DMS153 treated with DMSO at 0.1 percent for 48 hours (cell line): Measurements from ENCODE around the gene OR5T3.

Source experiments
- DNase-seq: peaks from one replicate; lab custom pipeline; 2025; ENCODE audit not compliant: unreplicated experiment; lab: John Stamatoyannopoulos, UW

The OR5T3 gene

DNA sequence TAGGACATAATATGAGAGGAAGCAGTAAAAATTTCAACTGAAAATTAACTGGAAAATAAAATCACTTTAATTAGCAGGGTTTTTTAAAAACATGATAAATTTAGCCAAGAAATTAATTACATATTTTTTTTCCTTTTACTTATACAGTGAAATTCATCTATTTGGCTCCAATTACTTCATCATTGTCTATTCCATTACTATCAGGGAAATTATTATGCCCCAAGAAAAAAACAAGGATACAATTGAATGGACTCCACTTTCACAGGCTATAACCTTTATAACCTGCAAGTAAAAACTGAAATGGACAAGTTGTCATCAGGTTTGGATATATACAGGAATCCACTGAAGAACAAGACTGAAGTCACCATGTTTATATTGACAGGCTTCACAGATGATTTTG lies at the start of gene OR5T3:
Gene OR5T3, plus strand, starts transcription at position 301 of the 400 bp plus-strand sequence. Its CDS starts 0 bp downstream, at position 301.
- DNase-seq: no peak

DNA sequence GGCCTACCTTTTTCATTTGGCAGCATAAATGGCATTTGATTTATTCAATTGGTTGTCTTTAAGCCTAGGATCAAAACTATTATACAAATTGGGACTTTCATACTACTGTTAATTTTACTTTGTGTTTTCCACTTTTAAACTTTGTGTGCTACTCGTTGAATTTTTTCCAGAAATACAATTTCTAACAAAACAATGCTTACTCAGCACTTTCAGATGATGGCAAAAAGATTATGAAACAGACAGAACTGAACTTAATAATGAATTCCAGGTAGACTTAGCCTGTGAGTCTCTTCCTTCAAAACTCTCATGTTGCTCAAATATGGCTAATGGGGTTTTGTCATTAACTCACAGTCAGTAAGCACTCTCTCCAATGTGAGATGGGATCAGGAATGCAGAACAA lies 44.3 kb upstream of the OR5T3 start:
- no peak for DNase-seq

DNA sequence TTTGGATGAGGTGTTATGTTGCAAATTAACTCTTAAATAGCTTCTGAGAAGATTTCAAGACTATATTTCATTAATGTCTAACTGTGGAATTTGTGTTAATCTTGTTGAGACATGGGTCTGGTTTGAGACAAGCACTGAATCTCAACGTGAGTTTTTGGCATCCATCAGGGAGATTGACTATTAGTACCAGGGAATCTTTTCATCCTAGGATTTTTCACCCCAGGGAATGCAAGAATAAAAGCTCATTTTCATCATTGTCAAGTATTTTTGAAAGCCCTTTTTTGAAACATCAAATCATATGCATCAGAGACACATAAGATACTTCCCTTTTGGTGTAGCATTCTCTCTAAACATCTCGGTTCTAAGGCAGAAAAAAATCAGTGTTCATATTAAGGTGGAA lies 37.5 kb upstream of the OR5T3 start:
- DNase-seq: no peak

DNA sequence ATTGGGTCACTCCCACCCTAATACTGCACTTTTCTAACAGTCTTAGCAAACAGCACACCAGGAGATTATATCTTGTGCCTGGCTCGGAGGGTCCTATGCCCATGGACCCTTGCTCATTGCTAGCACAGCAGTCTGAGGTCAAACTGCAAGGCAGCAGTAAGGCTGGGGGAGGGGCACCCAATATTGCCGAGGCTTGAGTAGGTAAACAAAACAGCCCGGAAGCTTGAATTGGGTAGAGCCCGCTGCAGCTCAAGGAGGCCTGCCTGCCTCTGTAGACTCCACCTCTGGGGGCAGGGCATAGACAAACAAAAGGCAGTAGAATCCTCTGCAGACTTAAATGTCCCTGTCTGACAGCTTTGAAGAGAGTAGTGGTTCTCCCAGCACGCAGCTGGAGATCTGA lies 32.3 kb upstream of the OR5T3 start:
- peak; percentile 41 for DNase-seq

DNA sequence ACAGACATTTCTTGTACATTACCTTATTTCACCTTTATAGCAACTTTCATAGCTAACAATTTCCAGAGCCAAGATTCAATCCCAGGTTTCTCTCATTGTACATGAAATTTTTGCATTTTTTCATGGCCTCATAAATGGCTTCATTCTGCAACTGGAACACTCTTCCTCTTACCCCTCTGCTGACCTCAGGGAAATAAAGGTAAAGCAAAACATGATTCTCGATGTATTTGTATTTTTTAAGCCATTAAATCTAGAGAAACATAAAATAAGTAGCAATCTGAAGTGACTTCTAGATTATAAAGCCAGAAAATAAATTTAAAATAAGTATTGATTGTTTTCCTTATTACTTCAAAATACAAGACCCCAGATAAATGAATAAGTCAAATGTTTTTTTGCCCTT lies 17.9 kb upstream of the OR5T3 start, which contains the start of gene OR5T2:
Gene OR5T2, minus strand, starts transcription at position 101 of the 400 bp plus-strand sequence. CDS start 1,193 bp downstream, outside the sequence.
- DNase-seq: no peak

DNA sequence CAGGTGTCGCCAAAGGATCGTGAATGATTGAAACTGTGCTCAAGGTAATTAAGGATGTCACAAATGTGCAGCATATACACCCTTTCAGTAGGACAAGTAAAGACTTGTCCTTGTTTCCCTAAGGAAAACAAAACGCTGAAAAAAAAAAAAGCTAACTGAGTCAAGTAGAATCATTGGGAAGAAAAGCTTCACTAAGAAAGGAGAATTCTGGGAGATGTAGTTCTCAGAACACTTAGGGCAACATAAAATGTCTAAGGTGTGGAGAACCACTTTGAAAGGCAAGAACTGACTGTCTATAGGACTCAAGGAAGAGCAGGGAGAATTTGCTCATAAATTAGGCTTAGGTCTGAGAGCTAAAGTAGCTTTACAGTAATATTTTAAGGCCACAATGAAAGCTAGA lies 19.0 kb downstream of the OR5T3 start:
- no peak for DNase-seq

DNA sequence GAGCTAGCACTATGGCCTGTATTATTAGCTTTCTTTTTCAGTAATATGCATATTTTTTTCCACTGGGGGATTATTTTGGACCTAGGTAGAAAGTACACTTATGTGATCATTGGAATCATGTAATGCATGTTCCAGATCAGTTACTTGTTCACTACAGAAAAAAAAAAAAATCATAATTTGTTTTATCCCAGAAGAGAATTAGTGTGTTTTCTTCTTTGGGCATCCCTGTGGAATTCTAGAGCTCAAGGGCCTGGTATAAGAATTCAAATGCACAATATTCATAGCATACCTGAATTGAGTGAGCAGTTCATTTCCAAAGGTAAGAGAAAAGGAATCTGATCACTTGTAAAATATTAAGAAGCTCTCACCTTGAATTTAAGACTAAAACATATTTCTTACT lies 21.8 kb downstream of the OR5T3 start, which contains the start of gene OR5T1:
Gene OR5T1, plus strand, starts transcription at position 301 of the 400 bp plus-strand sequence. CDS start 1,485 bp downstream, outside the sequence.
- DNase-seq: no peak

DNA sequence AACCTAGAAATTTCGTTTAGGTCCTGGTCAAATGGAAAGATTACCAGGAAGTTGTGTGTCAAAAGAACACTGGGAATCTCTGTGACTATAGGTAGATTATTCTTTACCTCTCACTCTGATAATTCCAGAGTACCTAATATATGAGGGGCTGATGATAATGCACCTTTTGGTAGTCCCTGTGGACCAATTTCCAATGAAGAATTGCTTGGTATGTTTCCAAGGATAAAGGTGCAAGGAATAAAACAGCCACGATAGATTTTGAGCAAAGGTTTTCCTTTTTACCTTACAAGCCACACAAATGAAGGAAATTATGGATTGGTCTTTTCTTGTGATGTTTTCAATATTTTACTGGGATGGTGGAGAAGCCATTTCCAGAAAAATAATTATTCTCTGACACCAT lies 40.1 kb downstream of the OR5T3 start, which contains the start of gene OR8H1:
Gene OR8H1, minus strand, starts transcription at position 101 of the 400 bp plus-strand sequence. CDS start 1,192 bp downstream, outside the sequence.
- DNase-seq: no peak

DNA sequence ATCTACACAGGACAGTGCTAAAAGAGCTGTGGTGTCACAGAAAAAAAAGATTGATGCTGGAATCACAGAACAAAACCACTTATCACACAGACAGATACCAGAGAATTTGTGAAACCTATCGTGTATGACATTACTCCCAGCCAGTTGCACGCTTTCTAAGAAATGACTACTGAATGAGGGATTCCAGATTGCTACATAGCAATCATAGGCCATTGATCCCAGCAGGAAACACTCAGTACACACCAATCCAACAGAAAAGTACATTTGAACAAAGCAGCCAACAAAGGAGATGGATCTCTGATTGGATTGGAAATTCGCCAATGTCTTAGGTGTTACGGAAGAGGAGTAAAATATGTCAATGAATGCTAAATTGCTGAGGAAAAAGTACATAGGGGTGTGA lies 44.8 kb downstream of the OR5T3 start:
- DNase-seq: no peak
